ENCODE results near the gene GVQW3.
A peak's percentile ranks its signal among the peaks of the same experiment; 100 is the strongest.
"Not testable (repeated sequence)": the region's sequence is repeated elsewhere in the genome, so short reads cannot be mapped to it uniquely, and the experiment has no call there.

GVQW3 gene

GRCh38 chr11:76388408-76388807, 7.3 kb downstream of the GVQW3 start:
- DNase-seq, result no peak

- no peak for DNase-seq
Observed at GRCh38 chr11:76391021-76391420, 9.9 kb downstream of the GVQW3 start.

DNA sequence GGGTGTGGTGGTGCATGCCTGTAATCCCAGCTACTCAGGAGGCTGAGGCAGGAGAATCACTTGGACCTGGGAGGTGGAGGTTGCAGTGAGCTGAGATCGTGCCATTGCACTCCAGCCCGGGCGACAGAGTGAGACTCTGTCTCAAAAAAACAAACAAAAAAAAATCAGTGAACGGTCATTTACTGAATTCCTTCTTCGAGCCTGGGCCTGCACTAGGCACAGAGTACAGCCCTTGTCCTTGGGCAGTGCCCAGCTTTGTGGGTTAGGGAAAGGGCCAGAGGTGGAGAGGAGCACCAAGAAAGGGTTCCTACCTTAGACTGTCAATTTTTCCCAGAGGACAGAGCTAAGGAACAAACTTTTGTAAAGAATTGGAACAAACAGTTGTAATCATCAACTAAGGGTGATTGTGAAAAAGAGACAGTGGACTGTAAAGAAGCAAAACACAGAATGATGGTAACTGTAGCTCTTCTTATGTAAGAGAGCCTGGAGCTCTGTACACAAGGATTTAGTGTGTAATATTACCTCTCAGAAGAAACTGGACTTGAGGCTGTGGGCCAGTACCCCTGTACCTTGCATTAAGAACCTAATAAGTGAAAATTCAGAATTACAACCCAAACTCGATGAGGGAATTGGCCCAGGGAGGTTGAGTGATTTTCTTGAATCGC, 10.8 kb downstream of the GVQW3 start:
- DNase-seq, result no peak

GRCh38 chr11:76392870-76393269, 11.7 kb downstream of the GVQW3 start:
- DNase-seq, result no peak

- no peak for DNase-seq
Observed at GRCh38 chr11:76394411-76394810, 13.3 kb downstream of the GVQW3 start.

- no peak for DNase-seq
Observed at GRCh38 chr11:76395296-76395695, 14.2 kb downstream of the GVQW3 start.

DNA sequence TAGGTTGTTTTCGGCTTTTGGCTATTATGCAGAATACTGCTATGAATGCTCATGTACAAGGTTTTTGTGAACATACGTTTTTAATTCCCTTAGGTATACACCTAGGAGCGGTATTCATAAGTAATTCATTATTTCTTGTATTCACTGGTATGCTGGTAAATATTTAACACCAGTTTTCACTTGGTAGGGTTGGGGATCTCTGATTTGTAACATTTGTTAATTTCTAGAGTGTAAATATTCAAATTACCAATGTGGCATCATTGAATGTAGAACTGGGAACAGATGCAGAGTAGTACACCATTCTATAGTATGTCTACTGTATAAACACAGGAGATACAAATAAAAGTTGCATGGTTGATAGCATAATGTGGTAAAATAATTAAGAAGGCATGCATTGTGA, 16.3 kb downstream of the GVQW3 start:
- no peak for DNase-seq

- DNase-seq, result no peak
Observed at GRCh38 chr11:76400967-76401366, 19.8 kb downstream of the GVQW3 start.

DNA sequence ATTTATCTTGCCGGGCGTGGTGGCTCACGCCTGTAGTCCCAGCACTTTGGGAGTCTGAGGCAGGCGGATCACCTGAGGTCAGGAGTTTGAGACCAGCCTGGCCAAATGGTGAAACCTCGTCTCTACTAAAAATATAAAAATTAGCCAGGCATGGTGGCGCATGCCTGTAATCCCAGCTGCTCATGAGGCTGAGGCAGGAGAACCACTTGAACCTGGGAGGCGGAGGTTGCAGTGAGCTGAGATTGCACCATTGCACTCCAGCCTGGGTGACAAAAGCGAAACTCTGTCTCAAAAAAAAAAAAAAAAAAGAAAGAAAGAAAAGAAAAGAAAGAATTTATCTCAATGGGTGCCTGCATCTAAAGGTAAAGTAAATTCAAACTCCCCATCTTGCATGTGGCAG, 20.4 kb downstream of the GVQW3 start:
- DNase-seq, result not testable (repeated sequence)

GRCh38 chr11:76406359-76406758, 25.2 kb downstream of the GVQW3 start:
- DNase-seq, result no peak

- DNase-seq, result no peak
Observed at GRCh38 chr11:76408171-76408965, 27.2 kb downstream of the GVQW3 start.

DNA sequence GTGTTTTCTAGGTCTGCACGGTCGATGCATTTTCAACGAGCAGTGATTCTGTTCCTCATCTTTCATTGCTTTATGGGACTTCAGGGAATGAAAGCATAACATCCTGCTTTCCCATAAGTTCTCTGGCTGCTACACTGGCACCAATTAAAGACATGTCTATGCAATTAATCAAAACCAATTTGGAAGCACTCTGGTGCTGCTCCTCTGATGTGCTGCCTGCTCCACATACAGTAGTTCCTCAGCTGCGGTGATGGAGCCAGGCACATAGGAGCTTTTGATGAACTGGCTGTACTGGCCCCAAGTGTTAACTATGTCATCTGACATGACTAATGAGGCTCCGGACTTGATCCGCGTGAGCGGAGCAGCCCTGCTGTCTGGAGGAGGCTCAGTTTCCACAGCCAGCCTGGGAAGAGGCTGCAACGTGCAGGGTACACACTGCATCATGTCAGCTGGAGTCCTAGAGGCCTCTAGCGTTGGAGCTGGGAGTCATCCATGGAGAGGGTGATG, 29.8 kb downstream of the GVQW3 start:
- DNase-seq, result no peak

DNA sequence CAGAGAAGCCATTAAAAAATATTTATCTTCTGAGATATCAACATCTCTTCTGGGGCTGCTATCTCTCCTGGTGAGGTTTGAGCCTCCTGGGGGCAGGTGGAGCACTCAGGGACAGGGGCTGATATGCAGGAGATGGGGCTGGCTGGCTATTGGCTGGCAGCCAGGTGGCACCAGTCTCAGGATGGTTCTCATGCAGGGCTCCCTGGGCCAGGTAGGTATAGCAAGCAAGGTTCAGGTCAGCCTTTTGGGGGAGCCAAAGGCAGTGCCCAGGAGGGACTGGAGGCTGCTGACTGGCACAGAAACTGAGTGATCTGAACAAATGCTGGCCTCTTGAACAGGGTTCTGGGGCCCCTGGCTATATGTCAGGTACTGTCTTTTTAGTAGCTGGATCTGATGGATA, 34.0 kb downstream of the GVQW3 start:
- no peak for DNase-seq

- DNase-seq, result no peak
Observed at GRCh38 chr11:76419896-76420295, 38.8 kb downstream of the GVQW3 start.

- DNase-seq, result no peak
Observed at GRCh38 chr11:76424379-76424778, 43.3 kb downstream of the GVQW3 start.

DNA sequence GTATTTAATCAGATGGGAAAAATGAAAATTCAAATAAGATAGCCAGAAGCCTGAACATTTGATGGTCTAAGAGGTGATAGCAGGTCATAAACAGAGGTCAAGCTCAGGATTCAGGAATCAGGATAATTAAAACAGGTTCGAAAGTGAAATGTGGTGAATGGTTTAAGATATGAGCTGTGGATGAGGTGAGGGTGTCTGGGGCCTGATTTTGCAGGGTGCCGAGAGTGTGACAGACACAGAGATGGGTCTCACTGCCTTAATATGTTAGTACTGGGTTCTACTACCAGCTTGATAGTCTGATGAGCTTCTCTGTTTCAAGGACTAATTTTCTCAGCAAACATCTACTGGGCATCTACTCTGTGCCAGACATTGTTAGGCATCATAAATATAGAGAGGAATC, 43.8 kb downstream of the GVQW3 start:
- no peak for DNase-seq

DNA sequence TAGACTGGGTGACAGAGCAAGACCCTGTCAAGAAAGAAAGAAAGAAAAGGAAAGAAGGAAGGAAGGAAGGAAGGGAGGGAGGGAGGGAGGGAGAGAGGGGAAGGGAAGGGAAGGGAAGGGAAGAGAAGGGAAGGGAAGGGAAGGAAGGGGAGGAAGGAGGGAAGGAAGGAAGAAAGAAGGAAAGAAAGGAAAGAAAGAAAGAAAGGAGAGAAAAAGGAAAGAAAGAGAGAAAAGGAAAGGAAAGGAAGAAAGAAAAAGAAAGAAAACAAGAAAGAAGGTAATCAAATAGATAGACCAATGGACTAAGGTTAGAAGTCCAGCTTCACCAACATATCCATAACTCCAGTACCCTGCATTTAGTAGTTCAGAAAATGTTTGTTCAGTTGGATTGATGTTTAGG, 45.5 kb downstream of the GVQW3 start:
- no peak for DNase-seq

- no peak for DNase-seq
Observed at GRCh38 chr11:76436020-76436419, 54.9 kb downstream of the GVQW3 start.

- no peak for DNase-seq
Observed at GRCh38 chr11:76443268-76443980, 62.3 kb downstream of the GVQW3 start.

GRCh38 chr11:76444065-76444383, 62.9 kb downstream of the GVQW3 start:
- DNase-seq, result no peak

GRCh38 chr11:76444384-76445120, 63.4 kb downstream of the GVQW3 start, which contains the start of gene EMSY:
TSS of gene EMSY (plus strand) at chr11:76445018. CDS start at chr11:76446939, 1,921 bp downstream.
- peak; percentile 86 for DNase-seq

- DNase-seq, result peak; percentile 27
Observed at GRCh38 chr11:76445121-76446084, 64.3 kb downstream of the GVQW3 start.

Data from activated gamma-delta T cell treated with Interleukin-2 at 50 U/mL for 16 hours (primary cell).